ENCODE measurements around the gene P2RY14.
"Not testable (repeated sequence)": the region's sequence is repeated elsewhere in the genome, so short reads cannot be mapped to it uniquely, and the experiment has no call there.

The P2RY14 gene

GRCh38 chr3:151236736-151237135 lies 41.6 kb downstream of the P2RY14 start:
- no peak overlapping the region for H3K4me3 ChIP-seq (ENCODE audit: low read depth, low read length)
- DNase-seq (ENCODE audit: low read depth) = no peak
- TF ChIP-seq CTCF (IDR thresholded peaks at IDR 0.05; ENCODE audit: control insufficient read depth, extremely low read depth, insufficient read depth) = no peak

DNA sequence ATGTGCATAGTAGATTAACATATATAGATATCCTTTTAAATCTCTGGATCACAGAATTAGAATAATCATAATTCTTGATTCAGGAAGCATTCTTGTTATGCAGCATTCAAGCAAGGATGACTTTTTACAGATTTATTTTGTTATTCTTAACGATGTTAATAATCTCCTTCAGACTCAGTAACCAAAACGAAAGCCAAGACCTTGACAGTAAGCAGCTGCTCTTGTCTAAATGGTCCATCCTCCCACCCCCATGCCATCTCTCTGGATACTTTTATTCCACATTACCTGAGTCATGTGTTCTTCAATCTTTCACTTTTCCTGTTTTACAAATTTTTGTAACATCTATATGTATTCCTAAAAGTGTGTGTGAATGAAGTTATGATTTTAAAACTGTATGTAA lies 42.0 kb downstream of the P2RY14 start:
- no peak for TF ChIP-seq CTCF (IDR thresholded peaks at IDR 0.05; ENCODE audit: control insufficient read depth, extremely low read depth, insufficient read depth)
- no peak for DNase-seq (ENCODE audit: low read depth)

DNA sequence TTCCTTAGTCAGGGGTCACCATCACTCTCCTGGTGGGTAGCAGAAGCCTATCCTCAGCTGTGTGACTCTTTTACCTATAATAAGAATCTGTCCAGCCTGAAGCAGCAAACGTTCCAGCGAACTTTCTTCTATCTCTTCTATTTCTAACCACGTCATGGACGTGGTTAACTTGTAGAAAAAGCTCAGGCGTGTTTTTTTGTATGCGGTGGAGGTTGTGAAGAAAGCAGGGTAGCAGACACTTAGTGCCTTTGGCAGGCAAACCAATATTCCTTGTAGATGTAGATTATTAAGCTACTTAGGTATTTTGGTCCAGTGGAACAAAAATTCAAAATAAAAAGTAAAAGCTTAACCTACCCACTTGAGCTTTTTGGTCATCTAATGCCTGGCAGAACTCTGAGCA lies 43.5 kb downstream of the P2RY14 start:
- H3K4me3 ChIP-seq (ENCODE audit: low read depth, low read length) = no peak overlapping the region
- TF ChIP-seq CTCF (IDR thresholded peaks at IDR 0.05; ENCODE audit: control insufficient read depth, extremely low read depth, insufficient read depth) = no peak
- no peak for DNase-seq (ENCODE audit: low read depth)

More for the DNA sequence above, 42.0 kb downstream of the P2RY14 start:
- no peak overlapping the region for H3K4me3 ChIP-seq (ENCODE audit: low read depth, low read length)

DNA sequence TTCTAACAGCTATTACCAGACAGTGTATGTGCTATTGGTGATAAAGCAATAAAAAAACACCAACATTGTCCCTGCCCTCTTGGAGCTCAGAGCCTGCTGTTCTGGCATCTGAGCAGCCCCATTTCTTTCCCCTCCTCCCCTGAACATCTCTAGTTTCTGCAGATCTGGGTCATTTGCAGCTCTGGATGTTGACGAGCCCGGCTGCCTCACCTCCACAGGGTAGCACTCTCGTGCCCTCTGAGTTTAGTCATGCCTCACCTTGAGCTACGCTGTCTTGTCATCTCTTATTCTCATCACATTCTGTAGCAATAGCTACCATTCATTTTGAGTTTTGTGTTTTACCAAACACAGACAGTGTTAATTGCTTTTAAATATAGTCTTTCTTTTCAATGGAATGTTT lies 45.4 kb downstream of the P2RY14 start:
- H3K4me3 ChIP-seq (ENCODE audit: low read depth, low read length) = no peak overlapping the region
- DNase-seq (ENCODE audit: low read depth) = no peak

DNA sequence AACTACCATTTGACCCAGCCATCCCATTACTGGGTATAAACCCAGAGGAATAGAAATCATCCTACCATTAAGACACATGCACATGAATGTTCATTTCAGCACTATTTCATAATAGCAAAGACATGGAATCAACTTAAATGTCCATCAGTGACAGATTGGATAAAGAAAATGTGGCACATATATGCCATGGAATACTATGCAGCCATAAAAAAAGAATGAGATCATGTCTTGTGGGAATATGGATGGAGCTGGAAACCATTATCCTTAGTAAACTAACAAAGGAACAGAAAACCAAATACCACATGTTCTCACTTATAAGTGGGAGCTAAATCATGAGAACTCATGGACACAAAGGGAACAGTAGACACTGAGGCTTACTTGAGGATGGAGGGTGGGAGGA lies 45.9 kb downstream of the P2RY14 start:
- not testable (repeated sequence) for H3K4me3 ChIP-seq (ENCODE audit: low read depth, low read length); DNase-seq (ENCODE audit: low read depth)

More for the DNA sequence above, 45.4 kb downstream of the P2RY14 start:
- no peak for TF ChIP-seq CTCF (IDR thresholded peaks at IDR 0.05; ENCODE audit: control insufficient read depth, extremely low read depth, insufficient read depth)

DNA sequence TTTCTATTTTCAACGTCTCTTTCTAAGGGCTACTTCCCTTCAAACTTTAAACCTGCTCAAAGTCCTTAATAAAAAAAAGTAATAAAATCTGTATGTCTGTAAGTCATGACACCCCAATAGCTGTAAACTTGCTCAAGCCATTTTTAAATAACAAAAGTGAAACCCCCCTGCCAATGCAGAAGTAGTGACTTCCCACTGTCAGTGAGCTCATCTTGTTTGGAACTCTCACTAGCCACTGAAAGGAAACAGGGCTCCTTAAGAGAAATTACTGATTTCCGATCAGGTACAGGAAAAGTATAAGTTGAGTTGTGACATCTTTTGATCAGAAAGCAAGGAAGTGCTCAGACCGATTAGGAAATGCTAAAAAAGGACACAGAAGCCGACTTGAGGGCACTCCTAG lies 47.7 kb downstream of the P2RY14 start:
- no peak for DNase-seq (ENCODE audit: low read depth)
- TF ChIP-seq CTCF (IDR thresholded peaks at IDR 0.05; ENCODE audit: control insufficient read depth, extremely low read depth, insufficient read depth) = no peak
- H3K4me3 ChIP-seq (ENCODE audit: low read depth, low read length) = no peak overlapping the region

DNA sequence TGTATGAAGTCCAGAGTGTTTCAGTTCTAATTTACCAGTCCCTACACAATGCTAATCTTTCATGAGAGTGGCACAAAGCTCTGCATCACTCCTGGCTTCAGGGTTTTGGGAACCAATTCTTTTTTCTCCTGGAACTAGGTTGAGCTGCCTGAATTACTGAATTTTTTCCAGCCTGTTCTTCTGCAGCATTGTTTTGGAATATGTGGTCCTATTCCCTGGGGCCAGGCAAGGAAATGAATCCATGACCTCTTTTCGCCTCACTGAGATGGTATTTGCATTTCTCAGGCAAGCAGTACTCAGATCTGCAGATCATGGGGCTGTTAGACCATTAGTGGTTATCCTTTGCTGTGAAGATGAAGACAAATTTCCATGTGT lies 49.7 kb downstream of the P2RY14 start:
- no peak for TF ChIP-seq CTCF (IDR thresholded peaks at IDR 0.05; ENCODE audit: control insufficient read depth, extremely low read depth, insufficient read depth)
- H3K4me3 ChIP-seq (ENCODE audit: low read depth, low read length) = no peak overlapping the region
- DNase-seq (ENCODE audit: low read depth) = no peak
